Ovary (tissue), 9 donors: ENCODE data around the gene MMP3. TPM values are rescaled to one million over a fixed set of nuclear protein-coding genes. Genes with fewer than 3 reads are reported as not detected.

ENCODE experiments used
- DNase-seq, 5 donors: peaks; one replicate each; pipeline ENCODE4 v3.0.0-alpha.2; 2019 to 2020
- H3K27ac ChIP-seq, 2 donors: fragments of 200-600 bp; one replicate each; pipeline versions ENCODE4 v1.5.1 to v1.8.0; 2019 to 2022
- H3K27me3 ChIP-seq: fragments of 200-600 bp; one replicate; pipeline ENCODE4 v1.8.0; 2022
- H3K36me3 ChIP-seq: fragments of 200-600 bp; sonication (generic); one replicate; pipeline ENCODE4 v1.5.1; 2019
- H3K4me1 ChIP-seq: one replicate; pipeline ENCODE4 v1.8.1; 2013; ENCODE audit warnings: mild to moderate bottlenecking, moderate library complexity; ENCODE audit not compliant: insufficient read depth
- H3K4me3 ChIP-seq: fragments of 200-600 bp; sonication (generic); one replicate; pipeline ENCODE4 v1.5.1; 2017
- H3K9me3 ChIP-seq, 2 donors: fragments of 200-600 bp in 1 of 2; sonication (generic) in 1 of 2; one replicate each; pipeline versions ENCODE4 v1.5.1 to v1.8.1; 2013 to 2019; ENCODE audit warnings: mild to moderate bottlenecking in 1 of 2, moderate library complexity in 1 of 2
- EP300 ChIP-seq: sonication (generic); formaldehyde crosslinking; IDR thresholded peaks from one replicate; pipeline ENCODE4 v1.6.1; 2017; ENCODE audit warnings: antibody characterized with exemption
- POLR2A ChIP-seq: fragments of 450-650 bp; IDR thresholded peaks from one replicate; pipeline ENCODE4 v1.6.1; 2017; ENCODE audit warnings: antibody characterized with exemption, mild to moderate bottlenecking, moderate library complexity
- WGBS, 3 donors: extraction: QIAGEN DNeasy Blood & Tissue Kit in 1 of 3; methylation state at CpG; one replicate each; pipeline versions ENCODE4 v1.1.5 to v1.1.7; 2013 to 2017; 5-methylcytosine and 5-hydroxymethylcytosine counted together
- intact Hi-C, 4 donors: fragments of 100-400 bp; cut with DNase I; formaldehyde crosslinking; loops; one replicate each; pipeline versions ENCODE4 v1.11.0 to v1.15.1; 2022 to 2023
- polyA plus RNA-seq, 2 donors: library from polyadenylated mRNA; stranded (reverse); fragments of 200-250 nt in 1 of 2; fragments of 350-450 nt in 1 of 2; fragmentation: Illumina TruSeq in 1 of 2; extraction: RNeasy Lipid Tissue Mini Kit (QIAGEN cat#74804) in 1 of 2; gene quantifications; one replicate each; pipeline ENCODE4 v1.2.3, GENCODE V29; 2013 to 2014
- total RNA-seq, 7 donors: library from RNA; depleted of rRNA in 2 of 7; stranded (reverse); fragments of >200 nt in 2 of 7; fragmentation: NEBNext Ultra II Directional in 3 of 7; extraction: Animal tissue kit (Norgen Biotek cat#: 25700) in 3 of 7; gene quantifications; one replicate each; pipeline versions ENCODE4 v1.1.0 to v1.2.4, GENCODE V29; 2016 to 2023
- TF ChIP-seq, protein P1 (sequence below), 3 donors: fragments of 450-650 bp in 2 of 3; fragments of 200-600 bp in 1 of 3; IDR thresholded peaks; one replicate each; pipeline versions ENCODE4 v1.5.1 to v1.8.0; 2016 to 2022; ENCODE audit warnings: antibody characterized with exemption in 3 of 3, mild to moderate bottlenecking in 1 of 3
- donor health status: DM: no; HTN: no; CAD: no; lungs with moderate emphysema.
- donor health status: DM: no; HTN: no; CAD: no.
- donor health status: Bipolar disorder and iron deficiency.
- donor health status: DM: yes; HTN: yes; CAD: no.
- donor health status: DM: no; HTN: no; CAD: no.
- donor health status: DM: yes; HTN: yes; CAD: no.

Gene MMP3
- total and polyA plus RNA-seq, 9 donors: 0.04 to 0.37 (median 0.35) TPM; not detected in 6

DNA sequence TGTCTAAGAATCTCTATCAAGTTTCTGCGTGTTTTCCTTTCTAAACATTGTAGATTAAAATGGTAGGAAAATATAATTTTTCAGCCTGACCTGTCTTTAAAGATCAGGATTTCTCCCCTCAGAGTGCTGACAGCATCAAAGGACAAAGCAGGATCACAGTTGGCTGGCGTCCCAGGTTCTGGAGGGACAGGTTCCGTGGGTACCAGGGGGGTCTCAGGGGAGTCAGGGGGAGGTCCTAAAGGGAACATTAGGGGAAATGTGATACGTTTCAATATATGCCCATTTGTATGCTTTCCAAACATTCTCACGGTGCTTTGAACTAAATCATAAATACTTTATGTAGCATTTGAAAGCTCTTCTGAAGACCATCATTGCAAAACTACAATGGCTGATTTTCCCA is 3.4 kb downstream of the MMP3 start:
- WGBS, 3 donors: 36 to 43% (median 42%) methylated on average over 5 of the region's 5 CpGs
- Histone ChIP-seq H3K36me3 (no peaks in the 10 kb centered on the region), H3K4me1 (no peaks in the 10 kb centered on the region), H3K27me3 (no peaks in the 10 kb centered on the region), H3K4me3 (no peak overlapping the region), H3K27ac (no peak overlapping the region), H3K9me3 (no peaks in the 10 kb centered on the region)
- intact Hi-C loops: no loop called here
- TF ChIP-seq, protein P1, sequence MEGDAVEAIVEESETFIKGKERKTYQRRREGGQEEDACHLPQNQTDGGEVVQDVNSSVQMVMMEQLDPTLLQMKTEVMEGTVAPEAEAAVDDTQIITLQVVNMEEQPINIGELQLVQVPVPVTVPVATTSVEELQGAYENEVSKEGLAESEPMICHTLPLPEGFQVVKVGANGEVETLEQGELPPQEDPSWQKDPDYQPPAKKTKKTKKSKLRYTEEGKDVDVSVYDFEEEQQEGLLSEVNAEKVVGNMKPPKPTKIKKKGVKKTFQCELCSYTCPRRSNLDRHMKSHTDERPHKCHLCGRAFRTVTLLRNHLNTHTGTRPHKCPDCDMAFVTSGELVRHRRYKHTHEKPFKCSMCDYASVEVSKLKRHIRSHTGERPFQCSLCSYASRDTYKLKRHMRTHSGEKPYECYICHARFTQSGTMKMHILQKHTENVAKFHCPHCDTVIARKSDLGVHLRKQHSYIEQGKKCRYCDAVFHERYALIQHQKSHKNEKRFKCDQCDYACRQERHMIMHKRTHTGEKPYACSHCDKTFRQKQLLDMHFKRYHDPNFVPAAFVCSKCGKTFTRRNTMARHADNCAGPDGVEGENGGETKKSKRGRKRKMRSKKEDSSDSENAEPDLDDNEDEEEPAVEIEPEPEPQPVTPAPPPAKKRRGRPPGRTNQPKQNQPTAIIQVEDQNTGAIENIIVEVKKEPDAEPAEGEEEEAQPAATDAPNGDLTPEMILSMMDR (IDR thresholded peaks at IDR 0.05): no peak
- TF ChIP-seq EP300 (no peak), POLR2A (no peak)
- no peak for DNase-seq

GRCh38 chr11:102837646-102838045 is 5.8 kb downstream of the MMP3 start:
- Histone ChIP-seq H3K27me3 (no peaks in the 10 kb centered on the region), H3K4me1 (no peaks in the 10 kb centered on the region), H3K4me3 (no peak overlapping the region), H3K36me3 (no peaks in the 10 kb centered on the region), H3K9me3 (no peaks in the 10 kb centered on the region), H3K27ac (no peak overlapping the region)
- no peak for DNase-seq
- intact Hi-C loops: no loop called here
- TF ChIP-seq, protein P1 (IDR thresholded peaks at IDR 0.05): no peak
- TF ChIP-seq POLR2A (no peak), EP300 (no peak)
- 69 to 75% (median 75%) methylated on average over 2 of the region's 2 CpGs for WGBS, 3 donors

DNA sequence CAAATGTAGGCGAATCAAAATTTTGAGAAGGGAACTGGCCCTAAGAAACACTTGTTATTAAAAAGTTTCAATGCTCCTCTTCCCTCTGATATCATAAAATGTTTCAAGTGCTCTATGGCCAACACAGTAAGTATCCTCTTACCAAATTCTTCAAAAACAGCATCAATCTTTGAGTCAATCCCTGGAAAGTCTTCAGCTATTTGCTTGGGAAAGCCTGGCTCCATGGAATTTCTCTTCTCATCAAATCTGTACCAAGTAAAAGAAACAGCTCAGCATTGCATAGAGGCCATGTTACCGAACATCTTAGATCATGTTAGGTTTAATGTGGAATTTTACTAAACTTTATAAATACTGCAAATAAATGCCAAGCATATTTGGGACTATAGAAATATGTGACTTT is 6.3 kb downstream of the MMP3 start:
- H3K4me3 ChIP-seq: no peak overlapping the region
- WGBS, 3 donors: 81 to 87% (median 86%) methylated on average over 2 of the region's 2 CpGs
- no peaks in the 10 kb centered on the region for H3K9me3 ChIP-seq
- DNase-seq: no peak
- TF ChIP-seq POLR2A (no peak), EP300 (no peak)
- TF ChIP-seq, protein P1 (IDR thresholded peaks at IDR 0.05): no peak
- H3K27me3 ChIP-seq: no peaks in the 10 kb centered on the region
- no peaks in the 10 kb centered on the region for H3K36me3 ChIP-seq
- intact Hi-C loops: no loop called here
- no peaks in the 10 kb centered on the region for H3K4me1 ChIP-seq
- H3K27ac ChIP-seq: no peak overlapping the region

DNA sequence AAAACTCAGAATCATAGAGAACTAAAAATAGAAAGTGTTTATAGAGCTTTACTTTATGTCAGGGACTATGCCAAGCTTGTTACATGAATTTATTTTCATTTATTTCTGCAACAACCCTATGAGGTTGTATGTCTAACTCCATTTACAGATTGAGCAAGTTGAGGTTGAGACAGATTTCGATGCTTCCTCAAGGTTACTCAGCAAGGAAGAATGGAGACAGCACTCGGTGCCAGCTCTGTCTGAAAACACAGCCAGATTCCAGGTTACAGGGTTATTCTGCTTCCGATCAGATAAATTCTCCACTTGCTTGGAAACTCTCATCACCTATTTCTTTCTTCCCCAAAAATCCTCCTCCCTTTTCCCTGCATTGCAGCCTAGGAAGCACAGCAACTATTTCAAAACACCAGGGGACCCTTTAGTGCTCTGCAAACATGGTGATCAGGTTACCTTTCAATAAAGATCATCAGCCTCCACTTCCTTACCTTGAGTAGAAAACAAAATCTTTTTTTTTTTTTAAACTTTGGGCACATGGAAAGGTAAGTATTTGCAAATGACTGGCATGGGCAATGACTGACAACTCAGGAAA is 7.0 kb downstream of the MMP3 start:
- TF ChIP-seq POLR2A: no peak
- TF ChIP-seq, protein P1 (IDR thresholded peaks at IDR 0.05): no peak
- no peak for TF ChIP-seq EP300
- Histone ChIP-seq H3K4me3 (no peak overlapping the region), H3K27ac (no peak overlapping the region), H3K36me3 (no peaks in the 10 kb centered on the region), H3K27me3 (no peaks in the 10 kb centered on the region), H3K9me3 (no peaks in the 10 kb centered on the region), H3K4me1 (no peaks in the 10 kb centered on the region)
- intact Hi-C loops: no loop called here
- 46 to 57% (median 50%) methylated on average over 3 of the region's 3 CpGs for WGBS, 3 donors
- DNase-seq: no peak
